KOPT-K1 (cell line): Measurements from ENCODE around the gene WASHC3.
"Not testable (repeated sequence)": the region's sequence is repeated elsewhere in the genome, so short reads cannot be mapped to it uniquely, and the experiment has no call there.

Source experiments
- H3K27ac ChIP-seq: fragments of 200-600 bp; sonication (generic); 2 replicates; pipeline ENCODE4 v1.5.1; 2016; ENCODE audit warnings: antibody characterized with exemption, mild to moderate bottlenecking, low read depth, low read length; ENCODE audit not compliant: poor library complexity, severe bottlenecking
- H3K36me3 ChIP-seq: fragments of 200-600 bp; sonication (generic); 2 replicates; pipeline ENCODE4 v1.5.1; 2017; ENCODE audit warnings: antibody characterized with exemption, mild to moderate bottlenecking, low read length, moderate library complexity; ENCODE audit not compliant: insufficient read depth
- H3K9me3 ChIP-seq: fragments of 200-600 bp; sonication (generic); 2 replicates; pipeline ENCODE4 v1.5.1; 2017; ENCODE audit warnings: antibody characterized with exemption, low read length, mild to moderate bottlenecking; ENCODE audit not compliant: insufficient read depth, poor library complexity, severe bottlenecking

The WASHC3 gene

GRCh38 chr12:102061560-102062418 is at the start of gene WASHC3:
WASHC3 (minus strand) TSS chr12:102061991; CDS start chr12:102061962, 29 bp downstream.
- H3K36me3 ChIP-seq: peaks cover 6% of the 10 kb centered on the region; the same call in 1 of the 2 replicates

GRCh38 chr12:102110782-102111181 is 49.0 kb upstream of the WASHC3 start:
- no peak overlapping the region for H3K27ac ChIP-seq
- peaks cover 90% of the 10 kb centered on the region for H3K36me3 ChIP-seq
- peaks cover 27% of the 10 kb centered on the region for H3K9me3 ChIP-seq

More at GRCh38 chr12:102061560-102062418, at the start of gene WASHC3:
- Histone ChIP-seq H3K27ac (peak within 1 kb of the TSS; percentile 84), H3K9me3 (no peaks in the 10 kb centered on the region)

GRCh38 chr12:102107970-102108369 is 46.2 kb upstream of the WASHC3 start:
- H3K27ac ChIP-seq: no peak overlapping the region
- H3K36me3 ChIP-seq: peaks cover 99% of the 10 kb centered on the region
- H3K9me3 ChIP-seq: peaks cover 54% of the 10 kb centered on the region

- peaks cover 98% of the 10 kb centered on the region for H3K36me3 ChIP-seq
- H3K27ac ChIP-seq: no peak overlapping the region
- H3K9me3 ChIP-seq: peaks cover 54% of the 10 kb centered on the region
Measured at GRCh38 chr12:102106905-102107304, 45.1 kb upstream of the WASHC3 start.

GRCh38 chr12:102096855-102097254 is 35.1 kb upstream of the WASHC3 start:
- peaks cover 90% of the 10 kb centered on the region for H3K36me3 ChIP-seq

GRCh38 chr12:102095677-102096263 is 34.0 kb upstream of the WASHC3 start:
- Histone ChIP-seq H3K27ac (no peak overlapping the region), H3K9me3 (no peaks in the 10 kb centered on the region), H3K36me3 (peaks cover 92% of the 10 kb centered on the region)

More at GRCh38 chr12:102096855-102097254, 35.1 kb upstream of the WASHC3 start:
- Histone ChIP-seq H3K9me3 (no peaks in the 10 kb centered on the region), H3K27ac (no peak overlapping the region)

- peaks cover 11% of the 10 kb centered on the region for H3K9me3 ChIP-seq
- peaks cover 82% of the 10 kb centered on the region for H3K36me3 ChIP-seq
- no peak overlapping the region for H3K27ac ChIP-seq
Measured at GRCh38 chr12:102093319-102093718, 31.5 kb upstream of the WASHC3 start.

- peaks cover 62% of the 10 kb centered on the region for H3K36me3 ChIP-seq
- peaks cover 11% of the 10 kb centered on the region for H3K9me3 ChIP-seq
- not testable (repeated sequence) for H3K27ac ChIP-seq
Measured at GRCh38 chr12:102089228-102089835, 27.5 kb upstream of the WASHC3 start.

- Histone ChIP-seq H3K36me3 (peaks cover 91% of the 10 kb centered on the region), H3K9me3 (no peaks in the 10 kb centered on the region), H3K27ac (no peak overlapping the region)
Measured at GRCh38 chr12:102080842-102081241, 19.1 kb upstream of the WASHC3 start.

- not testable (repeated sequence) for H3K27ac ChIP-seq, H3K9me3 ChIP-seq
- peaks cover 43% of the 10 kb centered on the region for H3K36me3 ChIP-seq
Measured at GRCh38 chr12:102072092-102072491, 10.3 kb upstream of the WASHC3 start.

- Histone ChIP-seq H3K27ac (no peak overlapping the region), H3K36me3 (peaks cover 19% of the 10 kb centered on the region), H3K9me3 (no peaks in the 10 kb centered on the region)
Measured at GRCh38 chr12:102069707-102070106, 7.9 kb upstream of the WASHC3 start.

GRCh38 chr12:102067574-102068258 is 5.9 kb upstream of the WASHC3 start:
- H3K36me3 ChIP-seq: no peaks in the 10 kb centered on the region; the same call in 1 of the 2 replicates
- no peak overlapping the region for H3K27ac ChIP-seq
- H3K9me3 ChIP-seq: no peaks in the 10 kb centered on the region

GRCh38 chr12:102064476-102064875 is 2.7 kb upstream of the WASHC3 start:
- H3K9me3 ChIP-seq: no peaks in the 10 kb centered on the region
- H3K36me3 ChIP-seq: no peaks in the 10 kb centered on the region
- H3K27ac ChIP-seq: no peak overlapping the region

- no peaks in the 10 kb centered on the region for H3K9me3 ChIP-seq
- H3K27ac ChIP-seq: no peak overlapping the region
- no peaks in the 10 kb centered on the region for H3K36me3 ChIP-seq
Measured at GRCh38 chr12:102063069-102063468, 1.3 kb upstream of the WASHC3 start.

GRCh38 chr12:102062419-102062806 is 622 bp upstream of the WASHC3 start:
- Histone ChIP-seq H3K27ac (peak overlapping the region; percentile 84), H3K36me3 (no peaks in the 10 kb centered on the region; the same call in 1 of the 2 replicates), H3K9me3 (no peaks in the 10 kb centered on the region)
